Thyroid gland (tissue), 4 donors: ENCODE results near the gene ZNF214. TPM values are rescaled to one million over a fixed set of nuclear protein-coding genes. Genes with fewer than 3 reads are reported as not detected.

Experiments
- DNase-seq, 2 donors: peaks; one replicate each; pipeline ENCODE4 v3.0.0-alpha.2; 2019
- H3K27ac ChIP-seq, 3 donors: fragments of 200-600 bp; sonication (generic); 1 replicate in 2 of 3; 2 replicates in 1 of 3; pipeline ENCODE4 v1.5.1; 2016 to 2019; ENCODE audit warnings: mild to moderate bottlenecking in 1 of 3, moderate library complexity in 1 of 3
- H3K27me3 ChIP-seq: fragments of 200-600 bp; sonication (generic); one replicate; pipeline ENCODE4 v1.5.1; 2019
- H3K36me3 ChIP-seq, 2 donors: fragments of 200-600 bp; sonication (generic); one replicate each; pipeline ENCODE4 v1.5.1; 2016 to 2019
- H3K4me1 ChIP-seq, 2 donors: fragments of 200-600 bp; sonication (generic); one replicate each; pipeline ENCODE4 v1.5.1; 2017 to 2019
- H3K4me3 ChIP-seq, 3 donors: fragments of 200-600 bp; sonication (generic); replicated peaks in 1 of 3; 1 replicate in 2 of 3; 2 replicates in 1 of 3; pipeline ENCODE4 v1.5.1; 2016; ENCODE audit warnings: mild to moderate bottlenecking in 1 of 3
- H3K9me3 ChIP-seq: fragments of 200-600 bp; sonication (generic); one replicate; pipeline ENCODE4 v1.5.1; 2017
- POLR2A ChIP-seq, 2 donors: fragments of 450-650 bp; IDR thresholded peaks; one replicate each; pipeline ENCODE4 v1.6.1; 2017; ENCODE audit warnings: antibody characterized with exemption in 2 of 2, mild to moderate bottlenecking in 2 of 2, moderate library complexity in 1 of 2
- WGBS, 2 donors: methylation state at CpG; one replicate each; pipeline ENCODE4 v1.1.5; 2017; 5-methylcytosine and 5-hydroxymethylcytosine counted together
- intact Hi-C: fragments of 100-400 bp; cut with DNase I; formaldehyde crosslinking; loops from one replicate; pipeline ENCODE4 v1.15.1; 2023
- total RNA-seq, 4 donors: library from RNA; depleted of rRNA; stranded (reverse); fragments of >200 nt; gene quantifications; one replicate each; pipeline ENCODE4 v1.2.3, GENCODE V29; 2016
- TF ChIP-seq, protein P1 (sequence below), 6 experiments: fragments of 200-600 bp in 3 of 6; fragments of 450-650 bp in 3 of 6; sonication (generic) in 3 of 6; IDR thresholded peaks; one replicate each; pipeline ENCODE4 v1.5.1; 2016 to 2019; ENCODE audit warnings: antibody characterized with exemption in 6 of 6, mild to moderate bottlenecking in 2 of 6, inconsistent platforms in 1 of 6, moderate library complexity in 1 of 6

The ZNF214 gene
- 1 to 10 TPM; 5.1 to 8.1 (median 6.7) TPM for total RNA-seq

DNA sequence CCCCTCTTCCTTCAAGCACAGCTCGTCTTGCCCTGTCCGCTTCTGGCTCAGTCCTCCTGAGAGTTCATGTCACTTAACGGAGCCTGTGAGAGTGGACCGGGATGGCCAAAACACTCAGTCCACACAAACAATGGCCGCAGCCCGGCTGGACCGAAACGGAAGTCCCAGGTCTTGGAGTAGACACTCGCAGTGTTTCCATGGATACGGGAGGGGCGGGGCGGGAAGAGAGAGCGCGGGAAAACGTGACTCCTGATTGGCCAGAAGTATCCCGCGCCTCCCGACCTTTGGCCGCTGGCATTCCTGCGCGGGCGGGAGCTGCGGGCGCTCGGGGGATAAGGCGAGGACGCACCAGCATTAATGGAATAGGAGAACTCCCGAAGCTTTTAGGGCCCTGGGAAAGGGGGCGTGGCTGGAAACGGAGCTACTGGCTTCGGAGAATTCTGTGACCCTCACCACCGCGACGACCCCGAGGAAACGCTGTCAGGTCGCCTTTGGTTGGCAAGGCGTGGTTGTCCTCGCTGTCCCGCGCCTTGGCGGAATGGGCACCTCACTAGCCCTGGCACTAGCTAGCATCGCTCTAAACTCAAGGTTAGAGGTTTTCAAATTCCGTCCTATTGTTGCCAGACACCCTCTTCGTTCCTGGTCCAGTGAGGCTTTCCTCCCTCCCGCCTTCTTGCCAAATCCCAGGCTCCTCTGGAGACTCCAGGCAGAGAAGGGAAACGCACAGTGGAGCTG is at the start of gene ZNF214, which contains the start of gene NLRP14:
TSS of gene ZNF214 (minus strand) at position 164 of the 735 bp plus-strand sequence. CDS start 17,511 bp downstream, outside the sequence.
TSS of gene NLRP14 (plus strand) at position 297 of the 735 bp plus-strand sequence. CDS start 18,108 bp downstream, outside the sequence.
- no peaks in the 10 kb centered on the region for H3K36me3 ChIP-seq
- intact Hi-C loops, result no loop called here
- DNase-seq, result peak; percentile 95 to 96
- peak within 1 kb of the TSS; percentile 53 to 89 (median 62) for H3K4me3 ChIP-seq
- 3 to 4% methylated on average over 25 to 41 of the region's 47 CpGs for WGBS, 2 donors
- H3K27ac ChIP-seq, result peak within 1 kb of the TSS; percentile 11 to 62 (median 32)
- no peaks in the 10 kb centered on the region for H3K27me3 ChIP-seq
- H3K4me1 ChIP-seq, result peaks cover 3 to 6% of the 10 kb centered on the region in 2 donors
- peak in 1 of 2 donors; percentile 24 for TF ChIP-seq POLR2A (IDR thresholded peaks at IDR 0.05)
- TF ChIP-seq, protein P1, sequence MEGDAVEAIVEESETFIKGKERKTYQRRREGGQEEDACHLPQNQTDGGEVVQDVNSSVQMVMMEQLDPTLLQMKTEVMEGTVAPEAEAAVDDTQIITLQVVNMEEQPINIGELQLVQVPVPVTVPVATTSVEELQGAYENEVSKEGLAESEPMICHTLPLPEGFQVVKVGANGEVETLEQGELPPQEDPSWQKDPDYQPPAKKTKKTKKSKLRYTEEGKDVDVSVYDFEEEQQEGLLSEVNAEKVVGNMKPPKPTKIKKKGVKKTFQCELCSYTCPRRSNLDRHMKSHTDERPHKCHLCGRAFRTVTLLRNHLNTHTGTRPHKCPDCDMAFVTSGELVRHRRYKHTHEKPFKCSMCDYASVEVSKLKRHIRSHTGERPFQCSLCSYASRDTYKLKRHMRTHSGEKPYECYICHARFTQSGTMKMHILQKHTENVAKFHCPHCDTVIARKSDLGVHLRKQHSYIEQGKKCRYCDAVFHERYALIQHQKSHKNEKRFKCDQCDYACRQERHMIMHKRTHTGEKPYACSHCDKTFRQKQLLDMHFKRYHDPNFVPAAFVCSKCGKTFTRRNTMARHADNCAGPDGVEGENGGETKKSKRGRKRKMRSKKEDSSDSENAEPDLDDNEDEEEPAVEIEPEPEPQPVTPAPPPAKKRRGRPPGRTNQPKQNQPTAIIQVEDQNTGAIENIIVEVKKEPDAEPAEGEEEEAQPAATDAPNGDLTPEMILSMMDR (IDR thresholded peaks at IDR 0.05), result no peak
- H3K9me3 ChIP-seq, result no peaks in the 10 kb centered on the region

GRCh38 chr11:7062534-7062933 is 42.4 kb upstream of the ZNF214 start:
- H3K9me3 ChIP-seq, result no peaks in the 10 kb centered on the region
- TF ChIP-seq POLR2A (IDR thresholded peaks at IDR 0.05), result no peak
- TF ChIP-seq, protein P1 (IDR thresholded peaks at IDR 0.05), result no peak
- no peaks in the 10 kb centered on the region for H3K4me1 ChIP-seq
- no peaks in the 10 kb centered on the region for H3K36me3 ChIP-seq
- no peak overlapping the region for H3K27ac ChIP-seq
- H3K27me3 ChIP-seq, result no peaks in the 10 kb centered on the region
- no peak for DNase-seq
- intact Hi-C loops, result no loop called here
- 93 to 95% methylated on average over 2 of the region's 2 CpGs for WGBS, 2 donors
- H3K4me3 ChIP-seq, result no peak overlapping the region

DNA sequence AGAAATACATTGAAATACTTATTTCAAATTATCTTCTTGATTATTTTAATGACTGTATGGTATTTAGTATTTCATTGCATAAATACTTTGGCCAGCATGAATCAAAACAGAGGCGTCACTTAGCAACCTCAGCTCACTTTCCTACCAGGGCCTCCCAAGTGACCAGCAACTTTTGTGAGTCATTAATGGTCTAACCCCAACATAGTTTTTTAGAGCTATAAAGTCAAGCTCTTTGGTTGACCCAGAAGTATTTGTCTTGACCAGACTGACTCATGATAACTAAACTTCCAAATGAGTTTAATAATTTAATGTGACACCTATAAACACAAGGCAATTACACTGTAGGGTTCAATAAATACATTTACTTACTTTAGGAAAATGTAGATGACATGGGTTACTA is 40.7 kb upstream of the ZNF214 start:
- DNase-seq, result no peak
- intact Hi-C loops, result no loop called here
- 76 to 85% methylated on average over 1 of the region's 1 CpG for WGBS, 2 donors

GRCh38 chr11:7057641-7058040 is 37.5 kb upstream of the ZNF214 start:
- Histone ChIP-seq H3K9me3 (no peaks in the 10 kb centered on the region), H3K4me3 (no peak overlapping the region), H3K27ac (no peak overlapping the region), H3K36me3 (no peaks in the 10 kb centered on the region), H3K27me3 (no peaks in the 10 kb centered on the region), H3K4me1 (no peaks in the 10 kb centered on the region)
- intact Hi-C loops, result no loop called here
- no peak for TF ChIP-seq POLR2A (IDR thresholded peaks at IDR 0.05)
- TF ChIP-seq, protein P1 (IDR thresholded peaks at IDR 0.05), result no peak
- 32 to 45% methylated on average over 2 of the region's 2 CpGs for WGBS, 2 donors
- no peak for DNase-seq

More for the DNA sequence above, 40.7 kb upstream of the ZNF214 start:
- no peaks in the 10 kb centered on the region for H3K36me3 ChIP-seq
- TF ChIP-seq POLR2A (IDR thresholded peaks at IDR 0.05), result no peak
- TF ChIP-seq, protein P1 (IDR thresholded peaks at IDR 0.05), result no peak
- no peaks in the 10 kb centered on the region for H3K27me3 ChIP-seq
- no peak overlapping the region for H3K27ac ChIP-seq
- no peaks in the 10 kb centered on the region for H3K4me1 ChIP-seq
- H3K9me3 ChIP-seq, result no peaks in the 10 kb centered on the region
- H3K4me3 ChIP-seq, result no peak overlapping the region

GRCh38 chr11:7056828-7057513 is 36.8 kb upstream of the ZNF214 start:
- no peak for TF ChIP-seq POLR2A (IDR thresholded peaks at IDR 0.05)
- TF ChIP-seq, protein P1 (IDR thresholded peaks at IDR 0.05), result no peak
- no peak overlapping the region for H3K4me3 ChIP-seq
- WGBS, 2 donors, result 72 to 75% methylated on average over 6 of the region's 6 CpGs
- no peaks in the 10 kb centered on the region for H3K9me3 ChIP-seq
- intact Hi-C loops, result no loop called here
- no peaks in the 10 kb centered on the region for H3K27me3 ChIP-seq
- no peaks in the 10 kb centered on the region for H3K4me1 ChIP-seq
- H3K36me3 ChIP-seq, result no peaks in the 10 kb centered on the region
- no peak overlapping the region for H3K27ac ChIP-seq
- DNase-seq, result no peak
